Measurements from ENCODE around the gene NLRP7.
"Not testable (repeated sequence)": the region's sequence is repeated elsewhere in the genome, so short reads cannot be mapped to it uniquely, and the experiment has no call there.

NLRP7 gene

DNA sequence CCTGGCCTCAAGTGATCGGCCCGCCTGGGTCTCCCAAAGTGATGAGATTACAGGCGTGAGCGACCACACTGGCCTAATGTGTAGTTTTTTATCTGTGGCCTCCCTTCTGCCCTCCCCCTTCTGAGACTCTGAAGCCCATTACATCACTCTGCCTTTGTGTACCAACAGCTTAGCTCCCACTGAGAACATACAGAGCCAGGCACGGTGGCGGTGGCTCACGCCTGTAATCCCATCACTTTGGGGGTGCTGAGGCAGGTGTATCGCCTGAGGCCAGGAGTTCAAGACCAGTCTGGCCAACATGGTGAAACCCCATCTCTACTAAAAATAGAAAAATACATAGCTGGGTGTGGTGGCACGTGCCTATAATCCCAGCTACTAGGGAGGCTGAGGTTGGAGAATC, 28.8 kb downstream of the NLRP7 start:
- DNase-seq = no peak

GRCh38 chr19:54916822-54917221, 30.5 kb downstream of the NLRP7 start:
- no peak for DNase-seq

- DNase-seq = not testable (repeated sequence)
These were observed 39.4 kb downstream of the NLRP7 start for GRCh38 chr19:54907899-54908298.

DNA sequence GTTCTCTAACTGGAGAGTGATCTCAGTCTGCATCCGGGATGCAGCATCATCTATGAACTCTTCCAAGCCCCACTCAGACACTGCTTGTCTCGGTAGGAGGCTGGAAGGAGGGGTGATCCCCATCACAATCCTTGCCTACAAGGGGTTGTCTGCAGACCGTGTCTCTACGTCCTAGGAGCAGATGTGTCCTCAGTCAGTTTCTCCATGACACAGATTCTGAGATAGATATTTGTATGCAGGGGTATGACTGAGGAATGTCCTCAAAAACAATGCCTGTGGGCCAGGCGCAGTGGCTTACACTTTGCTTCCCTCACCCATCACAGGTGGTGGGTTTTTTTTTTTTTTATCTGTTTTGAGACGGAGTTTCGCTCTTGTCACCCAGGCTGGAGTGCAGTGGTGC, 40.5 kb downstream of the NLRP7 start:
- no peak for DNase-seq

- DNase-seq = no peak
These were observed 41.4 kb downstream of the NLRP7 start, which contains the start of gene NCR1 for GRCh38 chr19:54905803-54906511. Gene NCR1, plus strand, starts transcription at chr19:54906148. Its CDS starts 40 bp downstream, at chr19:54906188.

GRCh38 chr19:54905421-54905802, 41.9 kb downstream of the NLRP7 start:
- no peak for DNase-seq

DNA sequence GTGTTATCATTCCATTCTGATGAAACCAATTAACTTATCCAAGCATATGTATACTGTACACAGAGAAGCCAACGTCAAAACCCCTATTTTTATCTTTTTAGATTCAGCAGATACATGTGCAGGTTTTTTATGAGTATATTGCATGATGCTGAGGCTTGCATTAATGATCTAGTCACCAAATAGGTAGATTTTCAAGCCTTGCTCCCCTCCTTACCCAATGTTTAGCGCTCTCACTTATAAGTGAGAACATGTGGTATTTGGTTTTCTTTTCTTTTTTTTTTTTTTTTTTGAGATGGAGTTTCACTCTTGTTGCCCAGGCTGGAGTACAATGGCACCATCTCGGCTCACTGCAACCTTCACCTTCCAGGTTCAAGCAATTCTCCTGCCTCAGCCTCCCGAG, 43.1 kb downstream of the NLRP7 start:
- DNase-seq = not testable (repeated sequence)

GRCh38 chr19:54903303-54903702, 44.0 kb downstream of the NLRP7 start:
- DNase-seq = no peak

DNA sequence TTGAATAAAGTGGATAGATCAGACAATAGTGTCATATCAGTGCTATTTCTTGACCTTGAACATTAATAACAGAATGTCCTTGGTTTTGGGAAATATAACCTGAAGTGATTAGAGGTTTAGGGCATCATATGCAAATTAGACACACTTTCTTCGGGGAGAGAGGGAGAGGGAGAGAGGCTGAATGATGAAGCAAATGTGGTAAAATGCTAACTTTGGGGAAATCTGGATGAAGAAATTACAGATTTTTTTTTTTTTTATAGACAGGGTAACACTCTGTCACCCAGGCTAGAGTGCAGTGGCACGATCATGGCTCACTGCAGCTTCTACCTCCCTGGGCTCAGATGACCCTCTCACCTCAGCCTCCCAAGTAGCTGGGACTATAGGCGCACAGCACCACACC, 45.3 kb downstream of the NLRP7 start:
- DNase-seq = no peak

DNA sequence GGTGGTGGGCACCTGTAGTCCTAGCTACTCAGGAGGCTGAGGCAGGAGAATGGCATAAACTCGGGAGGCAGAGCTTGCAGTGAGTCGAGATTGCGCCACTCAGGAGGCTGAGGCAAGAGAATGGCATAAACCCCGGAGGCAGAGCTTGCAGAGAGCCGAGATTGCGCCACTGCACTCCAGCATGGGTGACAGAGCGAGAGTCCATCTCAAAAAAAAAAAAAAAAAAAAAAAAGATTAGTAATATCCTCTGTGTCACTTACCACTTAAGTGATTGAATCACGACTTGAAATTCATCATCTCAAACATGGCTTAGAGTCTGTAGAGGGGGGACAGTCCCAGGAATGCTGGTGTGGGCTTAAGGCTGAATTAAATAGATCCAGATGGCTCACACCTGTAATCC, 46.2 kb downstream of the NLRP7 start:
- not testable (repeated sequence) for DNase-seq

DNA sequence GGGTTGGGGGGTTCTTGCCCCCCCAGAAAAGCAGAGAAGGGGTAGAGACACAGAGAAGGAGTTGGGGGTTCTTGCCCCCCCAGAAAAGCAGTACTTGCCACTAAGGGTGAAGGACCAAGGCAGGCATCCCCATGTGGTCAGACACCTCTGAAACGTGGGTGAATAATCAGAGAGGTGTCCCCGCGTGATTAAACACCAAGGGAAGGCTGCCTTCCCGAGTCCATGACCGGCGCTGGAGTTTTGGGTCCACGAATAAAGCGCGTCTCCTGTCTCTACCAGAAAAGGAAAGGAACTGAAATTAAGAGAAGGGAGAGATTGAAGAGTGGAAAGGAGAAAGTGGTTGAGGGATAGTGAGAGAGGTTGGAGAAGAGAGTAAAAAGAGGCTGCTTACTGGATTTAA, 47.7 kb downstream of the NLRP7 start:
- DNase-seq = not testable (repeated sequence)

DNA sequence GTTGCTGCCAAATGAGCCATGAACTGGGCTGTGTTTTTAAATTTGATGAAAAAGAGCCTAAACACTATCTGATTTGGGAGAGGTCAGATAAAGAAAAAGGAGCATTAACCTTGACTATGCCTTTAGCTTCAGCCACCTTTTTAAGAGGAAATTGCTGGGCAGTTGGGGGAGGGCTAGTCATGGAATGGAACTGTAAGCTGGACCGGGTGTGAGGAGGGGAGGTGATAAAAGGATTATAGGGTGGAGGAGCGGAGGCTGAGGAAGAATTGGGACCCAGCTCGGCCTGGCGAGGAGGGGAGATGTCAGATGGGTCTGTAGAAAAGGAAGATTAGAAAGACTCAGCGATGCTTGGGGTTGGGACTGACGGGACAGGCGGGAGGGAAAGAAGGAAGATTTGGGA, 48.6 kb downstream of the NLRP7 start:
- not testable (repeated sequence) for DNase-seq

- DNase-seq = no peak
These were observed 51.3 kb downstream of the NLRP7 start for GRCh38 chr19:54896036-54896435.

GRCh38 chr19:54894106-54894505, 53.2 kb downstream of the NLRP7 start:
- not testable (repeated sequence) for DNase-seq

GRCh38 chr19:54893406-54893805, 53.9 kb downstream of the NLRP7 start:
- DNase-seq = no peak

- no peak for DNase-seq
These were observed 57.8 kb downstream of the NLRP7 start for GRCh38 chr19:54889566-54889965.

DNA sequence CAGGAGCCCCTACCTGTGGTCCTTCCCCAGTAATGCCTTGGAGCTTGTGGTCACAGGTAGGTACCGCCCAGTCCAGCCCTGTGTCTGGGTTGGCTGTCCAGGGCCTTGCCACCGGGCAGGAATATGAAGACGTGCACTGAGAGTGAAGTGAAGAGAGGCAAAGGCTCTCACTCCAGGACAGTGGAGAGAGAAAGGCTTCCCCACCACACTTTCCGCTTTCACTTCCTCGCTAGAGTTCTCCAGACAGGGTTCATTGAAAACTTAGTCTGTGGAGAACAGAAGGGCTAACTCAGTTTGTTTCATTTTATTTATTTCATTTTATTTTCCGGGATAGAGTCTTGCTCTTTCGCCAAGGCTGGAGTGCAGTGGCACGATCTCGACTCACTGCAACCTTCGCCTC, 59.1 kb downstream of the NLRP7 start:
- no peak for DNase-seq

DNA sequence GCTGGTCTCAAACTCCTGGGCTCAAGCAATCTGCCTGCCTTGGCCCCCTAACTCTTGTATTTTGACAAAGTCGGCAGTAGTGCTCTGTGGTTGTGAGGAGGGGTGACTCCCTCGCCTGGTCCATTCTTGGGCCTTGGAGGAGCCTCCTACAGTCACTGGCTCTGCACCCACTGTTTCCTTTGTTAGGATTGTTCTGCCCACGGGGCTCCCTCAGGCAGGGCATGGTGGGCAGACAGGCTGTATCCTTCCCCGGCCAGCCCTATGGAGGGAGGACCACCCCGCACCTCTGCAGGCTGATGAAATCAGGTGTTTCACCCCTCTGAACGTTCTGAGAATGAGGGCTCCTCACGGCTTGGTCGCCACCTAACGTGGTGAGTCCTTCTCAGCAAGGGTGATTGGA, 64.1 kb downstream of the NLRP7 start:
- DNase-seq = no peak

DNA sequence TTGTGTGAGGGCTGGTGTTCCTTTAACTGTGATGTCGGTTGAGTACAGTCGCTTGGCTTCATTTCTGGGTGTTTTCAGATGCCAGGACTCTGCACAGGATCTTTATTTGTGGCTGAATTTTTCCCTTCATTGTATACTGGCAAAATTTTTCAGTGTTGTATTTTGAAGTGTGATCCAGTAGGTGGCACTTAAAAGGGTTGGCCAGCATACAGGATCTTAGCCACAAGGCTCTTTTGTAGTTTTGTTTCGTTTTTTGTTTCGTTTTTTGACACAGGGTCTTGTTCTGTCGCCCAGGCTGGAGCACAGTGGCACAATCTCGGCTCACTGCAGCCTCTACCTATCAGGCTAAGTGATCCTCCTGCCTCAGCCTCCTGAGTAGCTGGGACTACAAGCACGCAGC, 64.6 kb downstream of the NLRP7 start:
- no peak for DNase-seq

DNA sequence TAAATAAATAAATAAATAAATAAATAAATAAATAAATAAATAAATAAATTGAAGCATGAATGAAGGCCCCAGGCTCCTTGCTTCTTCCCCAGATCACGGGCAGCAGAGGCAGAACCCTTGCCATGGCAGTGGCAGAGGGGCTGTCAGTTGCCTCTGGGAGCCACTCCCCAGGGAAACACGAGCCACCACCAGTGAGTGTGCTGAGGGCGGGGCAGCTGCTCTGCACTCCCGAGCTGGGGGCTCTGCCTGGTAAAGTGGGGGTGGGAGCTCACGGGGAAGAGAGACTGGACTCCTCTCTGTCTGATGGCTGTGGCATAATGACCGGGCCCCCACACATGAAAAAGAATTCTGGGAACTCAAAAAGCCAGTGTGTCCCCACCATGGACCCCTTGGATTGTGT, 65.4 kb downstream of the NLRP7 start:
- no peak for DNase-seq

DNA sequence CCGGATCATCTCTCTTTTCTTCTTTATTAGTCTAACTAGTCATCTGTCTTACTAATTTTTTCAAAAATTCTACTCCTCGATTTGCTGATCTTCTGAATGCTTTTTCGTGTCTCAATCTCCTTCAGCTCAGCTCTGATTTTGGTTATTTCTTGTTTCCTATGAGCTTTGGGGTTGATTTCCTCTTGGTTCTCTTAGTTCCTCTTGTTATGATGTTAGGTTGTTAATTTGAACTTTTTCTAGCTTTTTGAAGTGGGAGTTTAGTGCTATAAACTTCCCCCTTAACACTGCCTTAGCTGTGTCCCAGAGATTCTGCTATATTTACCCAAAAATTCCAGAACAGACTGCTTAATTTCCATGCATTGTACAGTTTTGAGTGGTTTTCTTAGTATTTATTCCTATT, 69.9 kb downstream of the NLRP7 start:
- DNase-seq = no peak

- no peak for DNase-seq
These were observed 71.8 kb downstream of the NLRP7 start for GRCh38 chr19:54875506-54875905.

- no peak for DNase-seq
These were observed 73.3 kb downstream of the NLRP7 start, which contains the start of gene FCAR for GRCh38 chr19:54873990-54874389. Gene FCAR, plus strand, starts transcription at chr19:54874235. Its CDS starts 55 bp downstream, at chr19:54874290.
